GM12891 (cell line): ENCODE data around the gene UMAD1.

Experiments
- PAX5 ChIP-seq: IDR thresholded peaks from 2 replicates; pipeline ENCODE4 v1.6.1; 2011; ENCODE audit warnings: low read length, moderate library complexity, mild to moderate bottlenecking; ENCODE audit not compliant: insufficient read depth, severe bottlenecking
- POLR2A ChIP-seq: IDR thresholded peaks from 2 replicates; pipeline ENCODE4 v1.6.1; 2011; ENCODE audit warnings: low read depth, low read length, control low read depth
- POLR2AphosphoS5 ChIP-seq: IDR thresholded peaks from 2 replicates; pipeline ENCODE4 v1.6.1; 2011; ENCODE audit warnings: low read depth, low read length, control low read depth
- POU2F2 ChIP-seq: IDR thresholded peaks from 2 replicates; pipeline ENCODE4 v1.6.1; 2011; ENCODE audit warnings: low read depth, mild to moderate bottlenecking, control low read depth, low read length, moderate library complexity
- SPI1 ChIP-seq: IDR thresholded peaks from 2 replicates; pipeline ENCODE4 v1.6.1; 2011; ENCODE audit warnings: low read depth, low read length, control low read depth
- TAF1 ChIP-seq: IDR thresholded peaks from 2 replicates; pipeline ENCODE4 v1.6.1; 2011; ENCODE audit warnings: low read depth, low read length, control low read depth

- TF ChIP-seq POLR2AphosphoS5 (no peak), TAF1 (no peak), POLR2A (no peak), SPI1 (no peak), POU2F2 (no peak), PAX5 (no peak)
These were observed 208.3 kb downstream of the UMAD1 start for GRCh38 chr7:7848892-7849291.
